A673 (cell line): ENCODE data around the gene COX5A. TPM values are rescaled to one million over a fixed set of nuclear protein-coding genes. Genes with fewer than 3 reads are reported as not detected.
"Not testable (repeated sequence)": the region's sequence is repeated elsewhere in the genome, so short reads cannot be mapped to it uniquely, and the experiment has no call there.

Experiments
- BruUV-seq: library from RNA; stranded (reverse); fragments of 400-500 nt; replicated peaks from 2 replicates; lab custom pipeline; 2021; lab: Mats Ljungman, UMichigan
- CTCF ChIA-PET: fragments of 300-600 bp; sonication (Branson Sonifier 250); formaldehyde crosslinking; loops from one replicate; lab custom pipeline; 2022; ENCODE audit warnings: antibody characterized with exemption; lab: Charles Lee
- POLR2A ChIA-PET: fragments of 300-600 bp; sonication (Branson Sonifier 250); formaldehyde crosslinking; loops from one replicate; lab custom pipeline; 2022; ENCODE audit warnings: antibody characterized with exemption; ENCODE audit not compliant: low non-redundant PET; lab: Charles Lee
- DNase-seq: peaks from one replicate; pipeline ENCODE4 v3.0.0-alpha.2; 2015; ENCODE audit warnings: low spot score
- H3K27ac ChIP-seq: fragments of 200-600 bp; sonication (generic); 2 replicates; pipeline ENCODE4 v1.5.1; 2016; ENCODE audit warnings: mixed run types, low read depth, mild to moderate bottlenecking, mixed read lengths, antibody characterized with exemption, low read length; ENCODE audit not compliant: poor library complexity, severe bottlenecking
- H3K27me3 ChIP-seq: fragments of 200-600 bp; sonication (generic); replicated peaks from 2 replicates; pipeline ENCODE4 v1.6.1; 2017; ENCODE audit warnings: mixed run types, low read depth, mild to moderate bottlenecking, mixed read lengths, antibody characterized with exemption, low read length; ENCODE audit not compliant: insufficient read depth, poor library complexity
- H3K36me3 ChIP-seq: fragments of 200-600 bp; sonication (generic); 2 replicates; pipeline ENCODE4 v1.6.1; 2016; ENCODE audit warnings: mixed run types, mild to moderate bottlenecking, mixed read lengths, antibody characterized with exemption, low read length; ENCODE audit not compliant: insufficient read depth, poor library complexity, severe bottlenecking
- H3K4me1 ChIP-seq: fragments of 200-600 bp; sonication (generic); 2 replicates; pipeline ENCODE4 v1.6.1; 2017; ENCODE audit warnings: mixed run types, mild to moderate bottlenecking, mixed read lengths, antibody characterized with exemption, low read length; ENCODE audit not compliant: insufficient read depth, poor library complexity, severe bottlenecking
- H3K4me3 ChIP-seq: fragments of 200-600 bp; sonication (generic); 2 replicates; pipeline ENCODE4 v1.5.1; 2016; ENCODE audit warnings: low read depth, mixed run types, mild to moderate bottlenecking, mixed read lengths, low read length; ENCODE audit not compliant: poor library complexity, severe bottlenecking
- H3K9me3 ChIP-seq: fragments of 200-600 bp; sonication (generic); 2 replicates; pipeline ENCODE4 v1.6.1; 2016; ENCODE audit warnings: mixed run types, low read depth, mild to moderate bottlenecking, mixed read lengths, antibody characterized with exemption, low read length; ENCODE audit not compliant: poor library complexity, severe bottlenecking
- CTCF ChIP-seq: fragments of 300-800, 200-600 bp; sonication (generic); conservative IDR thresholded peaks from 2 replicates; pipeline ENCODE4 v1.5.1; 2017; ENCODE audit warnings: low read depth, mild to moderate bottlenecking, antibody characterized with exemption, low read length, moderate library complexity, mixed read lengths
- EZH2 ChIP-seq: fragments of 200-600 bp; sonication (generic); IDR thresholded peaks from 2 replicates; pipeline ENCODE4 v1.6.1; 2017; ENCODE audit warnings: borderline replicate concordance, low read depth, mild to moderate bottlenecking, mixed read lengths, antibody characterized with exemption, low read length; ENCODE audit not compliant: poor library complexity, severe bottlenecking
- intact Hi-C: fragments of 100-400 bp; cut with micrococcal nuclease; formaldehyde crosslinking; loops from one replicate; pipeline ENCODE4 v1.10.0; 2022; ENCODE audit not compliant: unreplicated experiment
- total RNA-seq: library from RNA; stranded (reverse); gene quantifications from 2 replicates; pipeline ENCODE4 v1.2.3, GENCODE V29; 2021

The COX5A gene
- total RNA-seq, 1 experiment from 2014 or later, result 354 TPM

GRCh38 chr15:74917676-74918075 is 20.2 kb downstream of the COX5A start:
- no peaks in the 10 kb centered on the region for H3K9me3 ChIP-seq
- no peak for DNase-seq
- H3K4me3 ChIP-seq, result no peak overlapping the region
- H3K27ac ChIP-seq, result no peak overlapping the region
- POLR2A ChIA-PET, result interaction anchor here (0.6 kb wide), 1 partner anchor 709 kb away, joined by 4 read pairs; no protein-coding TSS in a partner anchor
- intact Hi-C loops, result no loop called here
- BruUV-seq, result no TSS peak
- TF ChIP-seq EZH2 (no peak), CTCF (no peak)
- CTCF ChIA-PET, result no interaction called here
- peaks cover 63% of the 10 kb centered on the region for H3K36me3 ChIP-seq
- no peaks in the 10 kb centered on the region for H3K27me3 ChIP-seq
- H3K4me1 ChIP-seq, result no peaks in the 10 kb centered on the region

- H3K27ac ChIP-seq, intact Hi-C loops, H3K4me3 ChIP-seq, BruUV-seq, H3K4me1 ChIP-seq, H3K9me3 ChIP-seq, POLR2A ChIA-PET, DNase-seq, H3K27me3 ChIP-seq: not testable (repeated sequence)
- CTCF ChIA-PET, result interaction anchor here (2.1 kb wide), 1 partner anchor 12 kb away, joined by 4 read pairs; no protein-coding TSS in a partner anchor
- H3K36me3 ChIP-seq, result peaks cover 31% of the 10 kb centered on the region
Measured at GRCh38 chr15:74913799-74914198, 24.1 kb downstream of the COX5A start.

GRCh38 chr15:74913041-74913440 is 24.8 kb downstream of the COX5A start:
- DNase-seq, result no peak
- intact Hi-C loops, result no loop called here
- Histone ChIP-seq H3K27me3 (no peaks in the 10 kb centered on the region), H3K36me3 (peaks cover 23% of the 10 kb centered on the region), H3K9me3 (no peaks in the 10 kb centered on the region), H3K27ac (no peak overlapping the region), H3K4me1 (no peaks in the 10 kb centered on the region), H3K4me3 (no peak overlapping the region)
- TF ChIP-seq CTCF (no peak), EZH2 (no peak)
- no TSS peak for BruUV-seq
- CTCF ChIA-PET, result no interaction called here
- POLR2A ChIA-PET, result no interaction called here

- intact Hi-C loops, result loop anchor here (10.0 kb wide), 1 partner anchor 296 kb away; the partner anchor contains the start of gene C15orf39
- no peaks in the 10 kb centered on the region for H3K4me1 ChIP-seq
- no peak overlapping the region for H3K4me3 ChIP-seq
- no peak overlapping the region for H3K27ac ChIP-seq
- no peak for DNase-seq
- CTCF ChIA-PET, result no interaction called here
- peaks cover 17% of the 10 kb centered on the region for H3K36me3 ChIP-seq
- no peaks in the 10 kb centered on the region for H3K9me3 ChIP-seq
- BruUV-seq, result no TSS peak
- no peaks in the 10 kb centered on the region for H3K27me3 ChIP-seq
- POLR2A ChIA-PET, result no interaction called here
- no peak for TF ChIP-seq CTCF
- no peak for TF ChIP-seq EZH2
Measured at GRCh38 chr15:74908635-74909034, 29.2 kb downstream of the COX5A start.
